ENCODE data around the gene BRSK2.

GRCh38 chr11:1458340-1459218 is 68.8 kb downstream of the BRSK2 start:
- no peak for TF ChIP-seq CTCF (IDR thresholded peaks at IDR 0.05)
- no peak for TF ChIP-seq POLR2A (IDR thresholded peaks at IDR 0.05)

Data from breast epithelium (tissue), 3 donors.